Right renal cortex interstitium (tissue), 3 donors: ENCODE data around the gene MYOD1. TPM values are rescaled to one million over a fixed set of nuclear protein-coding genes. Genes with fewer than 3 reads are reported as not detected.

Source experiments
- DNase-seq, 3 donors: peaks; one replicate each; pipeline ENCODE4 v3.0.0-alpha.2; 2013; ENCODE audit warnings: low read depth in 3 of 3, low spot score in 2 of 3
- polyA plus RNA-seq, 3 donors: library from polyadenylated mRNA; unstranded; fragments of 120-200 nt; gene quantifications; one replicate each; pipeline ENCODE4 v1.2.1, GENCODE V29; 2013; ENCODE audit not compliant: insufficient read length in 3 of 3

The MYOD1 gene
- polyA plus RNA-seq, 3 donors = not detected

GRCh38 chr11:17733261-17733660 is 13.9 kb downstream of the MYOD1 start:
- DNase-seq = no peak

GRCh38 chr11:17734418-17734911 is 15.1 kb downstream of the MYOD1 start, which contains the start of gene KCNC1:
KCNC1 (plus strand) TSS chr11:17734781; CDS start chr11:17736003, 1,222 bp downstream.
- no peak for DNase-seq

GRCh38 chr11:17734986-17735817 is 15.8 kb downstream of the MYOD1 start:
- DNase-seq = peak in 2 of 3 donors; percentile 54 to 78

- DNase-seq = no peak
Measured at GRCh38 chr11:17735818-17736578, 16.6 kb downstream of the MYOD1 start.

DNA sequence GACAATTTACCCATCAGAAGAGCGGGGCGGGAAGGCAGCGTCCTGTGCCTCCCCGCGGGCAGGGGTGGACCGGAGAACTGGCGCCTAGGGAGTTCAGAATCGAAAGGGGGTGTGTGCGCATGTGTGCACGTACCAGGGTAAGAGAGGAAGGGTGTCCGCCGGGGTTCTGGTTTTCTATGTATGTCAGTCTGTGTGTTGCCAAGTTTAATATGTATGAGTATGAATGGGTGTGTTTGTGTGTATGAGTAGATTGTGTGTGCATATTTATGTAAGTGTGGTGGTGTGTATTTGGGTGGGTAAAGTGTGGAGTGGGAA is 17.2 kb downstream of the MYOD1 start:
- no peak for DNase-seq

GRCh38 chr11:17736930-17737817 is 17.8 kb downstream of the MYOD1 start:
- no peak for DNase-seq

GRCh38 chr11:17738151-17738973 is 19.0 kb downstream of the MYOD1 start:
- no peak for DNase-seq

DNA sequence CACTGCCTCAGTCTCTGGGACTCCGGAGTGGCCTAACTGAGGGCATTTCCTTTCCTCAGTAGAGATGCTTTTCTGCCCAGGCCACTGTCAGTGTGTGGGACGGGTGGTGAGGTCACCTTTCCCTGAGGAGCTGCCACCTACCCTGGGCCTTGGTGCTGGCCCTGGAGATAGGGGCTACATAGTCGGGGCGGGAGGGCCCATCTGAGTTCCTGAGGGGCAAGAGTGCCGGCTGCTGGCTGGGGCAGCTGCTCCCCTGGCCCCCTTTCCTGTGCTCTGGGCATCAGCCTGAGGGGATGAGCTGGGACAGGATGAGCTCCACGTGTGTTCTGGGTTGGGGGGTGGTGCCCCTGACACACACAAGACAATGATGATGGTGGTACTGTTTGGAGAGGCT is 20.6 kb downstream of the MYOD1 start:
- DNase-seq = no peak

- DNase-seq = no peak
Measured at GRCh38 chr11:17740649-17741235, 21.4 kb downstream of the MYOD1 start.

GRCh38 chr11:17741487-17741886 is 22.1 kb downstream of the MYOD1 start:
- no peak for DNase-seq

- no peak for DNase-seq
Measured at GRCh38 chr11:17742019-17742418, 22.6 kb downstream of the MYOD1 start.

DNA sequence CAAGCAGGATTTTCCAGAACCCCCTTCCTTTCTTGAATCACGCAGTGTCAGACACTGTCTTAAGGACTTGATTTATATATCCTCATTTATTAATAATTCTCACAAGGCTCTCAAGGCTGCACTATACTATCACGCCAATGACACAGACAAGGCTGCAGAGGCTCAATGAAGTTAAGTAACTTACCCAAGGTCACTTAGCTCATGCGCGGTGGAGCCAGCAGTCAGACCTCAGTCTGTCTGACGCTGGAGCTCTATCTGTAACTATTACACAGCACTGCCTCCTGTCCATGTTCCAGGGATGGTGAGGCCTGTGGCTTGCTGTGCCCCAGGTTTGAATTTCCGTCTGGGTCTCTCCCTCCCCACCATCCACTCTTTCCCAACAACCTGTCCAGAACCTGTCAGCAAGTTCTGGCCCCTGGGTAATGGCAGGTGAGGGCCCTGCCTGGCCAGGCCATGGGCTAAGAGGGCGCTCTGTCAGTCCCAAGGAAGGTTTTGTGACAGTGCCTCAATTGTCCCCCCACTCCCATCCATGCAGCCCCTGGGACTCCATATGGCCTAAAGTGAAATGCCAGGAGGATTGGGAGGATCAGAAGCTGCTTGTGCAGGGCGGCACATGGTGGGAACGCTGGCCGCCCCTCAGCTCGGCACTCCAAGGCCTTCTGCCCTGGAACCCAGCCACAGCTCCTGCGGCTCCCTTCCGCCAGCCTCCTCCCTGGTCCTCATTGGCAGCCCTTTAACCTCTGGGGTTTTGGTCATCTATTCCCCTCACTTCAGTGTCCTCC is 23.8 kb downstream of the MYOD1 start:
- DNase-seq = no peak

DNA sequence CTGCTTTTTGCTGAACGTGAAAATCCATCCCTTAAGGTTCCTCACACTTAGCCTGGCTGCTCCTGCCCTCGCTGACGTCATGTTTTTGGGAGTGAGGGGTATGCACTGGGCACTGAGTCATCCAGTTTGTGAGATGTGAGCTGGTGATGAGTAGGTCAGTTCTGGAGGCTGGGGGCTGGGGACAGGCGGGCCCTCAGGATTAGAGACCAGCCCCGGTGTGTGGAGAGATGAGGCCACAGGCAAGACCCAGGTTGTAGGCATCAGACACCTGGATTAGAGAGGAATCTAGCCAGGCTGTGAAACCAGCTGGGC is 24.4 kb downstream of the MYOD1 start:
- DNase-seq = no peak

- DNase-seq = no peak
Measured at GRCh38 chr11:17744151-17744940, 25.0 kb downstream of the MYOD1 start.

DNA sequence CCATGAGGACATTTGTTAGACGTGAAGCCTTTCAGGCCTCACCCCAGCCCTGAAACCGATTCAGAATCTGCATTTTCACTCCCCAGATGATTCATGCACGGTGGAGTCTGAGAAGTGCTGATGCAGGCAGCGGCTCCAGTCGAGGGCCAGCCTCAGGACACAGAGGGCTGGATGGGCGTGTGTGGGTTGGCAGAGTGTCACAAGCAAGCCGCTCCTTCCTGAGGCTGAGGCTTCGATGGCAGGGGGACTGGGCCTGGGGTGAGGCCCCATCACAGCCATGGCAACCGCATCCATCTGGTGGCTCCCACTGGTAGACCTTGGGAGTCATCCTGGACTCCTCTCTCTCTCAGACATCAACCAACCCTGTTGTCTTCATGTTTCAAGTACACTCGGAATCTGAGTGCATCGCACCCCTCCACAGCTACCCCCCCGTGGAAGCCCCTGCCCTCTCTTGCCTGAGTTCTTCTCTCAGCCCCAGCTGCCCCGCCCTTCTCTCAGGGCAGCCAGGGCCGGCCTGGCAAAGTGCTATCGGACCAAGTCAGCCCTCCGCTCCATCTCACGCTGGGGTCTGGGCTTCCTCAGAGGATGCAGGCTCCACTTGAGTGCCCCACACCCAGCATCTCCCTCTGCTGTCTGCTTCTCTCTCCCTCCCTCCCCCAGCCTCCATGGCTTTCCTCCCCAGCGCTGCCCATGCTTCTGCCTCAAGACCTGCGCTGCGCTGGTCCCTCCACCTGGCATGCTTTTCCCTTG is 25.8 kb downstream of the MYOD1 start:
- DNase-seq = no peak

GRCh38 chr11:17746096-17746495 is 26.7 kb downstream of the MYOD1 start:
- no peak for DNase-seq

- DNase-seq = no peak
Measured at GRCh38 chr11:17747131-17747955, 28.0 kb downstream of the MYOD1 start.
